Measurements from ENCODE around the gene ZSCAN4.

ZSCAN4 gene
- 0 to 0.88 (median 0) reads per million in 17 experiments for total RNA-seq

- DNase-seq: no peak
Measured at GRCh38 chr19:57668635-57669034, at the start of gene ZSCAN4. Gene ZSCAN4, plus strand, starts transcription at chr19:57668935. Its CDS starts 7,211 bp downstream, at chr19:57676146.

GRCh38 chr19:57620673-57621348, 47.9 kb upstream of the ZSCAN4 start:
- peak in 1 of 4 experiments; percentile 8 for DNase-seq

DNA sequence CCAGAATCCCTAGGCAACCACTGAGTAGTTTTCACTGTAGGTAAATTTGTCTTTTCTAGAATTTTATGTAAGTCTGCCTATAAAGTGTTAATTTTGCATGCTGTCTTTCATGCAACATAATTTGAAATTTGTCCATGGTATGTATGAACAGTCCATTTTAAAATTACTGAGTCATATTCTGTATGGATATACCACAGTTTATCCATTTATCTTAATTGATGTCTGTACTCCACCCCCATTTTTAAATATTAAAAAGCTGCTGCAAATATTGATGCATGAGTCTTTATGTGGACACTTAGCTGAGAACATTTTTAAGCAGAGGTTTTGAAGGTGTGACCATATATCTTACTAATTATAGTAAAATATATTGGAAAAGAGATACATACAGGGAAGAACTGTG, 45.6 kb upstream of the ZSCAN4 start:
- DNase-seq: no peak

DNA sequence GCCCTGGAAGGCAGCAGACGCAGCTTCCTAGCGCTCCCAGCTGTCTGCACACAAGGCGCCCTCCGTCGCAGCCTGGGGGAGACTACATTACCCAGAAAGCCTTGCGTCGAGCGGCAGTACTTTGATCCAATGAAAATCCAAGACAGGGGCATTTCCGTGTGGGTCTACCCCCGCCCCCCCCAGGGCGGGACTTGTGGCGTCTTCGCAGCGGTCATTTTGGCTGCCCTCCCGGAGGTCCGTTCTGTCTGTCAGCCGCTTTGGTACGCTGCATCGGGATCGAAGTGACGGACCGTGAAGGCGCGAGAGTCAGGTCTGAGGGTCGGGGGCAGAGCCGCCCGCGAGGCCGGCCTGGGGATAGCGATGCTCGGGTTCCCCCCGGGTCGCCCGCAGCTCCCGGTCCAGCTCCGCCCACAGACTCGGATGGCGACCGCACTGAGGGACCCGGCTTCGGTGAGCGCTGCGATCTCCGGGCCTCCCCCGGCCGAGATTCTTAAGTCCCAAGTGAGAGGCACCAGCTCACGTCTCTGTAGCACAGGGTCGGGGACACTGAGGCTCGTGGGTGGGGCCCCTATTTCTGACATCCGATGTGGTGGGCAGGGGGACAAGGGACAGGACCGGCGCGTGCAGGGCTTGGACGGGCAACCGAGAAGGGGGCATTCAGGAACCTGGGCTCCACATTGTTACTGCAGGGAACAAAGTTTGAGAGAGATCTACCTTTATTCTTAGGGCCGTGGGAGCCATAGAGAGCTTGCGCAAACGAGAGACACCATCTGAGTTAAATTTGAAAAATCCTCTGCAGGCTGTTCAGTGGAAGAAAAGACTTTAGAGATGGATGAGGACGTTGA, 35.5 kb upstream of the ZSCAN4 start, which contains the start of gene ZNF211:
TSS of gene ZNF211 (plus strand) at position 182 of the 845 bp plus-strand sequence. CDS start at position 361, 179 bp downstream.
- DNase-seq: peak; percentile 93 to 97 (median 96)

DNA sequence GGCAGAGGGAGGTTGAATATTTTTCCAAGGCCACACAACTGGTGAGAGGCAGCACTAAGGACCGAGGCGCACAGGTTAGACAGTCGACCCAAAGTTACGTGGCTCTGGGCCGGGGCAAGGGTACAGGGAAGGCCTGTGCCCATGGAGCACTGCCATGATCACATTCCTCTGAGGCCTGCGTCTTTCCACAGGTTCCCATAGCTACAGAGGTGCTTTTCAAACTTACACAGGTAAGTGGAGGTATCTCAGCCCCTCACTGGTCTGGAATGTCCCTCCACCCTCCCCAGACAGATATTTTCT, 35.0 kb upstream of the ZSCAN4 start:
- DNase-seq: no peak

DNA sequence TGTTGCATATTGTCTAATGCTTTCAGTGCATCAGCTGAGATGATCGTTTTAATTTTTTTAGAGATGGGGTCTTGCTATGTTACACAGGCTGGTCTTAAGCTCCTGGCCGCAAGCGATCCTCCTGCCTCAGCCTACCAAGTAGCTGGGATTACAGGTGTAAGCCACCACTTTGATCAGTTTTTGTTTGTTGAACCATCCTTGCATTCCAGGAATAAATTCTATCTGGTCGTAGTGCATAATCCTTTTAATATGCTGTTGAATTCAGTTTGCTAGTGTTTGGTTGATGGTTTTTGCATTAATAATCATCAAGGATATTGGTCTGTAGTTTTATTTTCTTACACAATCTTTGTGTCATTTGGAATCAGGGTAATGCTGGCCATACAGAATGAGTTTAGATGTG, 31.4 kb upstream of the ZSCAN4 start:
- DNase-seq: no peak

DNA sequence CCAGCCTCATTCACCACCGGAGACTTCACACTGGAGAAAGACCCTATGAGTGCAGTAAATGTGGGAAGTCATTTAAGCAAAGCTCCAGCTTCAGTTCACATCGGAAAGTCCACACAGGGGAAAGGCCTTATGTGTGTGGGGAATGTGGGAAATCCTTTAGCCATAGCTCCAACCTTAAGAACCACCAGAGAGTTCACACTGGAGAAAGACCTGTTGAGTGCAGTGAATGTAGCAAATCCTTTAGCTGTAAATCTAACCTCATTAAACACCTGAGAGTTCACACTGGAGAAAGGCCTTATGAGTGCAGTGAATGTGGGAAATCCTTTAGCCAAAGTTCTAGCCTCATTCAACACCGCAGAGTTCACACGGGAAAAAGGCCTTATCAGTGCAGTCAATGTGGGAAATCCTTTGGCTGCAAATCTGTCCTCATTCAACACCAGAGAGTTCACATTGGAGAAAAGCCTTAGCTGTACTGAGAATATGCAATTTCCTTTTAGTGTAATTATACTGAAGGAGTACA, 27.0 kb upstream of the ZSCAN4 start:
- no peak for DNase-seq

DNA sequence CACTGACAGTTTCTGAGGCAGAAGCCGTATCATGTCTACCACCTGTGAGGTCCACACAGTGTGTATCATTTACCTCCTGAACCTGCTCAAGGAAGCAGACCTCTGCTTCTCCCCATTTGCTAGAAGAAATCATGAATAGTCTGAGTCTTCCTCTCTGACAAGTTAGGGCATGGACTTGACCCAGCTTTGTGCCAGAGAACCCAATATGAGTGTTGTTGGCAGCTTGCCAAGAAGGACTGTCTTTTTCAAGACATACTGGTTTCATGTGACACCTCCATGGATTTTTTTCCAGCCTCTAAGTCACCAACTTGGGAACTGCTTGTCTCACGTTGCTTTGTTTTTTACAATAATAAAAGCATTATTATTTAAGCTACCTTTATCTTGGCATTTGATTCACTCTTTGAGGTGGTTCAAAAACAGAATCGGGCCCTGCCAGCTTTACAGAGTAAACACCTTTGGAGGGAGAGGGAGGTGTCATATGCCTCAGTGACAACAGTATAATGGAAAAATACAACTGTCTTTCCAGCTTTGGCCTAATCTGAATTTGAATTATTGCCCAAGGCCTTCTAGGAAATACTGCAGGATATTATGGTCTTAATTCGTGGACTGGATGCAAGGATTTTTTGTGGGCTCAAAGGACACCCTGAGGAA, 26.2 kb upstream of the ZSCAN4 start:
- no peak for DNase-seq

DNA sequence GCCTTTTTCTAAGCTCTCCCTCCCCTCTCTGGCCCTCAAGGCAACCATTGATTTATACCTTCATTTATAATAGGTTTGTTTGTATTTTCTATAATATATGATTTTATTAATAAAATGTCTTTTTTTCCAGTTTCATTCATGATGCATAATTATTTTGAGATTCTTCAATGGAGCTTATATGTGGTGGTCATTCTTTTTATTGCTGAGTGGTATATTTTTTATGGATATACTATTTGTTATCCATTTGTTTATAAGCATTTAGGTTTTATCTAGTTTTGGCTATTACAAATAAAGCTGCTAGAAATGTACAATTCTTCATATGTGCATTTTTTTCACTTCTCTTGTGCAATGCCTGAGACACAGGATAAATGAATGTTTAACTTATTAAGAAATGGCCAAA, 25.0 kb upstream of the ZSCAN4 start:
- DNase-seq: no peak

DNA sequence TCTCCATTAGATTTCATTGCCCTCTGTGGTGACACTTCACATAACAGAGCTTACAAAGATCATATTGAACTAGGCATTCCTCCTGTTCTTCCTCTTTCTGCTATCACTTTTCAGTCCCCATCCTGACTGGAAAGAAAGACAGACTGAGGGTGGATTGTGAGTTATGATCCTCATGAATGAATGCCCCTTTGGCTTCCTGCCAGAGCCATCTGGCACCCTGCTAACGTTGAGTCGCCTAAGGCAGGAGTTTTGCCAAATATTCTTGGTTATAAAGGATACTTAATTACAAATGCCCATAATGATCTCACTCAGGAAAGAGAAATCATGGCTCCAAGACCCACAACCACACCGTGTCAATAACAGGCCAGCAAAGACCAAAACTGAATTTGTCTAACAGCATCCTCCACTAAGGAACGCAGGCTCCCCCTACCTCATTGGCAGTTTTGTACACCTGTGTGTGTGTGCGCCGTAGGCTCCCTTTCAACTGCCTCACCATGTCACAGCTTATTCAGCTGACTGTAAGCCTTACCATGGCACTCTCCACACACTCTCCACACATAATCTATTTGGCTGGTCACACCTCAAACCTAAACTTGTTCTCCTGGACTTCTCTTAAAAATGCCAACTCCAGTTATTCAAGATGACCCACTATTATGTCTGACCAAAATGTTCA, 20.3 kb upstream of the ZSCAN4 start:
- DNase-seq: no peak

GRCh38 chr19:57651654-57651996, 17.1 kb upstream of the ZSCAN4 start:
- DNase-seq: no peak

GRCh38 chr19:57653689-57654088, 15.0 kb upstream of the ZSCAN4 start:
- no peak for DNase-seq

GRCh38 chr19:57655443-57655842, 13.3 kb upstream of the ZSCAN4 start:
- DNase-seq: no peak

- no peak for DNase-seq
Measured at GRCh38 chr19:57656346-57656745, 12.4 kb upstream of the ZSCAN4 start.

GRCh38 chr19:57664269-57665127, 4.2 kb upstream of the ZSCAN4 start:
- DNase-seq: peak in 3 of 4 experiments; percentile 7 to 36 (median 20)

- no peak for DNase-seq
Measured at GRCh38 chr19:57665261-57665806, 3.4 kb upstream of the ZSCAN4 start.

GRCh38 chr19:57667228-57667627, 1.5 kb upstream of the ZSCAN4 start:
- no peak for DNase-seq

- no peak for DNase-seq
Measured at GRCh38 chr19:57671124-57671895, 2.6 kb downstream of the ZSCAN4 start.

- no peak for DNase-seq
Measured at GRCh38 chr19:57672466-57672865, 3.7 kb downstream of the ZSCAN4 start.

DNA sequence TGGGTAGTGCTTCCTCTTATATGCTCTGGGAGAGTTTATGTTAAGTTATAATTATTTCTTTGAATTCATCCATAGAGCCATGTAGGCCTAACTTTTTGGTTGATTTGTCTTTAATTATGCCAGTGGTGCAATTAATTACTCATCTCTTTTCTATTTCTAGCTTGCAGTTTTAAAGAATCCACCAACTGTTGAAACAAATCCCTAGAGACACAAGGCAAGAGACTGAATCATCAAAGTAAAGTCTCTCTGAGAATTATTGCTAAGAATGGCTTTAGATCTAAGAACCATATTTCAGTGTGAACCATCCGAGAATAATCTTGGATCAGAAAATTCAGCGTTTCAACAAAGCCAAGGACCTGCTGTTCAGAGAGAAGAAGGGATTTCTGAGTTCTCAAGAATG, 7.1 kb downstream of the ZSCAN4 start:
- DNase-seq: no peak

Measured in suppressor macrophage (primary cell).